Uterus (tissue), 2 donors: Measurements from ENCODE around the gene INTS1.

Source experiments
- POLR2A ChIP-seq, 2 donors: fragments of 450-650 bp; IDR thresholded peaks; one replicate each; pipeline ENCODE4 v1.6.1; 2016; ENCODE audit warnings: antibody characterized with exemption in 2 of 2, mild to moderate bottlenecking in 1 of 2, moderate library complexity in 1 of 2
- TF ChIP-seq, protein P1 (sequence below), 4 experiments: fragments of 200-600 bp in 2 of 4; fragments of 450-650 bp in 2 of 4; sonication (generic) in 2 of 4; IDR thresholded peaks; one replicate each; pipeline ENCODE4 v1.5.1; 2016 to 2019; ENCODE audit warnings: antibody characterized with exemption in 4 of 4, mild to moderate bottlenecking in 2 of 4, moderate library complexity in 1 of 4

DNA sequence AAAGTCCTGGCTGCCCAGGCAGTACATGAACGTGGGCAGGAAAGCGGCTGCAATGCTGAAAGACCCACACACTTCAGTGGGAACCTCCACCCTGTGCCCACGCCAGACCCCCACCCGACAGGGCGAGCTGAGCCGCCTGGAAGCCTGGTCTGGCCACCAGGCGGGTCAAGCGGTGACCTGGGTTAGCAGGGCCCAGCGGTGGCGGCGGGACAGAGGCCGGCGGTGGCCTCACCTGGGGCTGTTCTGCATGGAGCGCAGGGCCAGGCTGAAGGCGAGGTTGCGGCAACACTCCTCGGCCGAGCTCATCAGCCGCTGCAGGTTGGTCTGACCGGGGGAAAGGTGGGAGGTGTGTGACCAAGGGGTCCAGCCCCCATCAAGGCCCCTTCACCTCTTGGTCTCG lies 33.3 kb downstream of the INTS1 start:
- TF ChIP-seq, protein P1, sequence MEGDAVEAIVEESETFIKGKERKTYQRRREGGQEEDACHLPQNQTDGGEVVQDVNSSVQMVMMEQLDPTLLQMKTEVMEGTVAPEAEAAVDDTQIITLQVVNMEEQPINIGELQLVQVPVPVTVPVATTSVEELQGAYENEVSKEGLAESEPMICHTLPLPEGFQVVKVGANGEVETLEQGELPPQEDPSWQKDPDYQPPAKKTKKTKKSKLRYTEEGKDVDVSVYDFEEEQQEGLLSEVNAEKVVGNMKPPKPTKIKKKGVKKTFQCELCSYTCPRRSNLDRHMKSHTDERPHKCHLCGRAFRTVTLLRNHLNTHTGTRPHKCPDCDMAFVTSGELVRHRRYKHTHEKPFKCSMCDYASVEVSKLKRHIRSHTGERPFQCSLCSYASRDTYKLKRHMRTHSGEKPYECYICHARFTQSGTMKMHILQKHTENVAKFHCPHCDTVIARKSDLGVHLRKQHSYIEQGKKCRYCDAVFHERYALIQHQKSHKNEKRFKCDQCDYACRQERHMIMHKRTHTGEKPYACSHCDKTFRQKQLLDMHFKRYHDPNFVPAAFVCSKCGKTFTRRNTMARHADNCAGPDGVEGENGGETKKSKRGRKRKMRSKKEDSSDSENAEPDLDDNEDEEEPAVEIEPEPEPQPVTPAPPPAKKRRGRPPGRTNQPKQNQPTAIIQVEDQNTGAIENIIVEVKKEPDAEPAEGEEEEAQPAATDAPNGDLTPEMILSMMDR (IDR thresholded peaks at IDR 0.05): no peak
- TF ChIP-seq POLR2A (IDR thresholded peaks at IDR 0.05): no peak
